ENCODE data around the gene WFIKKN2.

DNA sequence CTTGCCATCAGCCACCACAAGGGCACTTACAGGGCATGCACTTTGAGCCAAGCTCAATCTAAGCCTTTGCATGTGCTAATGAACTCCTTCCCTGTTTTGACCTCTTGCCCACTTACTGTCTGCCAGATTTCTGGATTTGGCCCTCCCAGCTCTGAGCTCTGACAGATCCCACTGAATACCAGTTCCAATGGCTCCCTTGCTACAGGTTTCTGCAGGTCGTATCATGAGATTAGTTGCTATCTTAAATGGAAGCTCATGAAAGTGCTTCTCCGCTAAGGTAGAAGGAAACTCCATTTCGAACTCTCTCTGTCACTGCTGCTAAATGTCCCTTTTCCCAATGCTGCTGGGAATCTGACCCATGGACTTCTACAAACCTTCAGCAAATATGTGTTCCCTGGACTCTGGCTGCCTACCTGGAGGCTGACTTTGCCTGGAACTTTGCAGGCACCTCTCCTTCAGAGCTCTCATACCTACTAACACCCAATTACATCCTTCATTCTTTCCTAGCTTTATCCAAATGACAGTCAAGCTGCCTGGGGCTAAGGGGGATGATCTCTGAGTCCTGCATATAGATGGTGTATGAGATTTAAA, 54.2 kb downstream of the WFIKKN2 start:
- TF ChIP-seq, protein P1, sequence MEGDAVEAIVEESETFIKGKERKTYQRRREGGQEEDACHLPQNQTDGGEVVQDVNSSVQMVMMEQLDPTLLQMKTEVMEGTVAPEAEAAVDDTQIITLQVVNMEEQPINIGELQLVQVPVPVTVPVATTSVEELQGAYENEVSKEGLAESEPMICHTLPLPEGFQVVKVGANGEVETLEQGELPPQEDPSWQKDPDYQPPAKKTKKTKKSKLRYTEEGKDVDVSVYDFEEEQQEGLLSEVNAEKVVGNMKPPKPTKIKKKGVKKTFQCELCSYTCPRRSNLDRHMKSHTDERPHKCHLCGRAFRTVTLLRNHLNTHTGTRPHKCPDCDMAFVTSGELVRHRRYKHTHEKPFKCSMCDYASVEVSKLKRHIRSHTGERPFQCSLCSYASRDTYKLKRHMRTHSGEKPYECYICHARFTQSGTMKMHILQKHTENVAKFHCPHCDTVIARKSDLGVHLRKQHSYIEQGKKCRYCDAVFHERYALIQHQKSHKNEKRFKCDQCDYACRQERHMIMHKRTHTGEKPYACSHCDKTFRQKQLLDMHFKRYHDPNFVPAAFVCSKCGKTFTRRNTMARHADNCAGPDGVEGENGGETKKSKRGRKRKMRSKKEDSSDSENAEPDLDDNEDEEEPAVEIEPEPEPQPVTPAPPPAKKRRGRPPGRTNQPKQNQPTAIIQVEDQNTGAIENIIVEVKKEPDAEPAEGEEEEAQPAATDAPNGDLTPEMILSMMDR (IDR thresholded peaks at IDR 0.05 in 2 of 3, conservative IDR thresholded peaks at IDR 0.05 in 1 of 3; ENCODE audit: control insufficient read depth in 2 of 3, extremely low read depth in 1 of 3, insufficient read depth in 1 of 3, low read depth in 3 of 3, low read length in 3 of 3), result no peak
- TF ChIP-seq SRF (IDR thresholded peaks at IDR 0.05; ENCODE audit: low read depth in 2 of 2, low read length in 2 of 2) (no peak), NFXL1 (IDR thresholded peaks at IDR 0.05; ENCODE audit: borderline replicate concordance) (no peak)

Measured in GM12878 (cell line).